HCT116 (cell line): ENCODE data around the gene ZNF165. TPM values are rescaled to one million over a fixed set of nuclear protein-coding genes. Genes with fewer than 3 reads are reported as not detected.

Experiments
- ATAC-seq: fragments of 200-7000 bp; cut with Tn5 transposase; 2 replicates; pipeline ENCODE4 v1.9.1; 2020; ENCODE audit warnings: mild to moderate bottlenecking, moderate library complexity
- BruUV-seq: library from RNA; stranded (reverse); fragments of 400-500 nt; replicated peaks from 2 replicates; lab custom pipeline; 2021; lab: Mats Ljungman, UMichigan
- CTCF ChIA-PET: fragments of 300-600 bp; sonication (Branson Sonifier 250); formaldehyde crosslinking; loops from one replicate; lab custom pipeline; 2021; ENCODE audit warnings: antibody characterized with exemption; lab: Charles Lee
- POLR2A ChIA-PET: fragments of 300-600, 350-600 bp; sonication (Branson Sonifier 250); formaldehyde crosslinking; loops from one replicate; lab custom pipeline; 2021; ENCODE audit warnings: antibody characterized with exemption; lab: Charles Lee
- RAD21 ChIA-PET, 2 experiments: fragments of 300-600 bp; sonication (Branson Sonifier 250); formaldehyde crosslinking; loops; one replicate each; lab custom pipeline; 2023; ENCODE audit warnings: low total read pairs in 2 of 2; ENCODE audit not compliant: uncharacterized antibody in 2 of 2, unreplicated experiment in 2 of 2, low non-redundant PET in 1 of 2; lab: Charles Lee
- DNase-seq: peaks from one replicate; pipeline ENCODE4 v3.0.0-alpha.2; 2010; ENCODE audit warnings: low read depth, low spot score
- H2AFZ ChIP-seq: fragments of 200-600 bp; shearing (Covaris generic), sonication (generic); 2 replicates; pipeline ENCODE4 v1.6.1; 2017; ENCODE audit warnings: low read depth, mixed run types, mixed read lengths, antibody characterized with exemption, low read length; ENCODE audit not compliant: poor library complexity, severe bottlenecking
- H3K27ac ChIP-seq: 2 replicates; pipeline ENCODE4 v1.5.1; 2012; ENCODE audit warnings: low read depth, low read length
- H3K27me3 ChIP-seq: fragments of 200-600 bp; sonication (generic); 2 replicates; pipeline ENCODE4 v1.6.1; 2016; ENCODE audit warnings: mixed run types, low read length, mixed read lengths; ENCODE audit not compliant: insufficient read depth
- H3K36me3 ChIP-seq, 2 experiments: fragments of 200-500 bp in 1 of 2; fragments of 200-600 bp in 1 of 2; sonication (Bioruptor generic) in 1 of 2; sonication (generic) in 1 of 2; 2 replicates each; pipeline versions ENCODE4 v1.5.1 to v1.6.1; 2014 to 2016; ENCODE audit warnings: low read length in 2 of 2, inconsistent platforms in 1 of 2, mixed read lengths in 1 of 2, mixed run types in 1 of 2; ENCODE audit not compliant: insufficient read depth in 2 of 2, control insufficient read depth in 1 of 2
- H3K4me1 ChIP-seq, 2 experiments: fragments of 200-600 bp in 1 of 2; sonication (generic) in 1 of 2; 2 replicates each; pipeline versions ENCODE4 v1.5.1 to v1.6.1; 2012 to 2017; ENCODE audit warnings: low read length in 2 of 2, inconsistent platforms in 1 of 2, mild to moderate bottlenecking in 1 of 2, mixed read lengths in 1 of 2, mixed run types in 1 of 2, moderate library complexity in 1 of 2; ENCODE audit not compliant: insufficient read depth in 2 of 2, control insufficient read depth in 1 of 2
- H3K4me2 ChIP-seq: fragments of 200-600 bp; sonication (generic); 2 replicates; pipeline ENCODE4 v1.6.1; 2017; ENCODE audit warnings: mixed run types, low read length, mixed read lengths
- H3K4me3 ChIP-seq, 2 experiments: fragments of 200-600 bp in 1 of 2; sonication (generic) in 1 of 2; replicated peaks in 1 of 2; 2 replicates each; pipeline ENCODE4 v1.5.1; 2011 to 2016; ENCODE audit warnings: low read length in 2 of 2, control low read depth in 1 of 2, low read depth in 1 of 2, mild to moderate bottlenecking in 1 of 2, mixed read lengths in 1 of 2, mixed run types in 1 of 2
- H3K79me2 ChIP-seq: fragments of 200-600 bp; sonication (generic); 2 replicates; pipeline ENCODE4 v1.6.1; 2017; ENCODE audit warnings: mild to moderate bottlenecking, mixed run types, low read length, moderate library complexity, mixed read lengths; ENCODE audit not compliant: insufficient read depth
- H3K9ac ChIP-seq: fragments of 200-600 bp; sonication (generic); 2 replicates; pipeline ENCODE4 v1.6.1; 2016; ENCODE audit warnings: low read length, mixed read lengths
- H3K9me2 ChIP-seq: fragments of 200-600 bp; sonication (generic), shearing (Covaris generic); 2 replicates; pipeline ENCODE4 v1.6.1; 2017; ENCODE audit warnings: mixed run types, mild to moderate bottlenecking, moderate library complexity; ENCODE audit not compliant: insufficient read depth
- H3K9me3 ChIP-seq, 2 experiments: fragments of 200-500 bp in 1 of 2; fragments of 200-600 bp in 1 of 2; sonication (Bioruptor generic) in 1 of 2; sonication (generic) in 1 of 2; 2 replicates each; pipeline ENCODE4 v1.6.1; 2014 to 2017; ENCODE audit warnings: low read length in 2 of 2, mixed read lengths in 2 of 2, inconsistent platforms in 1 of 2, low read depth in 1 of 2, mild to moderate bottlenecking in 1 of 2, mixed run types in 1 of 2, moderate library complexity in 1 of 2; ENCODE audit not compliant: control insufficient read depth in 1 of 2, insufficient read depth in 1 of 2
- H4K20me1 ChIP-seq: fragments of 200-600 bp; sonication (generic), shearing (Covaris generic); 2 replicates; pipeline ENCODE4 v1.6.1; 2017; ENCODE audit warnings: mixed run types, mild to moderate bottlenecking, moderate library complexity; ENCODE audit not compliant: insufficient read depth
- ATF3 ChIP-seq: IDR thresholded peaks from 2 replicates; pipeline ENCODE4 v1.6.1; 2012
- CBX3 ChIP-seq: IDR thresholded peaks from 2 replicates; pipeline ENCODE4 v1.6.1; 2012; ENCODE audit warnings: low read depth
- MAX ChIP-seq: IDR thresholded peaks from 2 replicates; pipeline ENCODE4 v1.6.1; 2012
- RAD21 ChIP-seq: IDR thresholded peaks from 2 replicates; pipeline ENCODE4 v1.6.1; 2012; ENCODE audit warnings: low read depth, mild to moderate bottlenecking
- TCF7L2 ChIP-seq: IDR thresholded peaks from 2 replicates; pipeline ENCODE4 v1.7.0; 2011; ENCODE audit warnings: borderline replicate concordance, inconsistent platforms; ENCODE audit not compliant: insufficient read depth, insufficient read length; ENCODE audit errors: extremely low read depth
- intact Hi-C: fragments of 100-400 bp; cut with micrococcal nuclease; formaldehyde crosslinking; loops from 2 replicates; pipeline ENCODE4 v1.10.0; 2022
- total RNA-seq: library from RNA; stranded (reverse); gene quantifications from one replicate; pipeline ENCODE4 v1.2.1, GENCODE V29; 2021; ENCODE audit not compliant: unreplicated experiment
- TF ChIP-seq, protein P1 (sequence below): IDR thresholded peaks from 2 replicates; pipeline ENCODE4 v1.6.1; 2011; ENCODE audit warnings: mild to moderate bottlenecking, low read length, moderate library complexity; ENCODE audit not compliant: insufficient replicate concordance; ENCODE audit errors: extremely low read depth

ZNF165 gene
- total RNA-seq, 1 experiment from 2014 or later: 11.2 TPM

- TF ChIP-seq, protein P1, sequence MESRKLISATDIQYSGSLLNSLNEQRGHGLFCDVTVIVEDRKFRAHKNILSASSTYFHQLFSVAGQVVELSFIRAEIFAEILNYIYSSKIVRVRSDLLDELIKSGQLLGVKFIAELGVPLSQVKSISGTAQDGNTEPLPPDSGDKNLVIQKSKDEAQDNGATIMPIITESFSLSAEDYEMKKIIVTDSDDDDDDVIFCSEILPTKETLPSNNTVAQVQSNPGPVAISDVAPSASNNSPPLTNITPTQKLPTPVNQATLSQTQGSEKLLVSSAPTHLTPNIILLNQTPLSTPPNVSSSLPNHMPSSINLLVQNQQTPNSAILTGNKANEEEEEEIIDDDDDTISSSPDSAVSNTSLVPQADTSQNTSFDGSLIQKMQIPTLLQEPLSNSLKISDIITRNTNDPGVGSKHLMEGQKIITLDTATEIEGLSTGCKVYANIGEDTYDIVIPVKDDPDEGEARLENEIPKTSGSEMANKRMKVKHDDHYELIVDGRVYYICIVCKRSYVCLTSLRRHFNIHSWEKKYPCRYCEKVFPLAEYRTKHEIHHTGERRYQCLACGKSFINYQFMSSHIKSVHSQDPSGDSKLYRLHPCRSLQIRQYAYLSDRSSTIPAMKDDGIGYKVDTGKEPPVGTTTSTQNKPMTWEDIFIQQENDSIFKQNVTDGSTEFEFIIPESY: no peak
These were observed 24.2 kb downstream of the ZNF165 start (continued) for GRCh38 chr6:28104392-28105244.

DNA sequence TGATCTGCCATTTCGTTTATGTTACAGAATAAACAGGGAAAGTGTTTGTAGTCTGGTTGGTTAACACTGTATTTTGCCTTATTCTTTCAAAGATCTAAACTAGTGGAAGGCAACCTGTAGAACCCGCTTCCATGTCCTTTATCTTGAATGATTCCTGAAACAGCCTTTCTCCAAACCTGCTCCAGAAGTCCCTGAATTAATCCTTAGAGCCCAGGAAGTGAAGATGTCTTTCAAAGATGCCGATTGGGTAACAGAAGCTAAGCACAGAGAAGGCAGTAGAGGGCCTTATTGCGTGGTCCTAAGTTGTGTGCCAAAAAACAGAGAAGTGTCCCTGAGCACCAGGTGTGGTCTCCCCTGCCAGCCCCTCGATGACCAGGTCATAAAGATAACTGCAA, 24.9 kb downstream of the ZNF165 start:
- RAD21 ChIA-PET: no interaction called here
- TSS peak; percentile 88 for BruUV-seq
- peak; percentile 19 for TF ChIP-seq TCF7L2
- TF ChIP-seq ATF3: no peak
- no peak for TF ChIP-seq CBX3
- no peak; the same call in 1 of the 2 replicates for TF ChIP-seq RAD21
- TF ChIP-seq MAX: no peak

More for the DNA sequence above, 24.9 kb downstream of the ZNF165 start:
- CTCF ChIA-PET: interaction anchor here (1.0 kb wide), 1 partner anchor 36 kb away, joined by 3 read pairs; the partner anchor contains the start of gene ZKSCAN8
- H3K9ac ChIP-seq: peak overlapping the region; percentile 64
- peak overlapping the region; percentile 76 for H3K27ac ChIP-seq
- intact Hi-C loops: no loop called here
- no peaks in the 10 kb centered on the region for H3K36me3 ChIP-seq
- no peaks in the 10 kb centered on the region for H4K20me1 ChIP-seq
- POLR2A ChIA-PET: interaction anchor here (0.9 to 1.0 kb wide), 2 partner anchors 251 to 267 kb away, joined by 3 to 4 read pairs; a partner anchor contains a TSS
- DNase-seq (no peak), ATAC-seq (peak; percentile 39)
- no peak overlapping the region for H2AFZ ChIP-seq
- H3K4me3 ChIP-seq: peak overlapping the region; percentile 49 to 56
- H3K27me3 ChIP-seq: no peaks in the 10 kb centered on the region
- no peaks in the 10 kb centered on the region for H3K79me2 ChIP-seq
- H3K9me3 ChIP-seq: no peaks in the 10 kb centered on the region
- no peaks in the 10 kb centered on the region for H3K9me2 ChIP-seq
- H3K4me1 ChIP-seq: peaks cover 0 to 5% of the 10 kb centered on the region in 2 experiments; a peak in 2 of 4 replicates
- peak overlapping the region; percentile 58 for H3K4me2 ChIP-seq
